Measurements from ENCODE around the gene NTN3.

Gene NTN3

GRCh38 chr16:2447920-2448583 lies 23.0 kb upstream of the NTN3 start:
- DNase-seq (ENCODE audit: low read depth), result peak; percentile 29
- TF ChIP-seq CTCF (conservative IDR thresholded peaks at IDR 0.05; ENCODE audit: low read length), result no peak
- H3K4me3 ChIP-seq (ENCODE audit: low read length), result no peak overlapping the region

GRCh38 chr16:2449118-2449517 lies 22.0 kb upstream of the NTN3 start:
- TF ChIP-seq CTCF (conservative IDR thresholded peaks at IDR 0.05; ENCODE audit: low read length), result no peak

GRCh38 chr16:2450535-2450934 lies 20.6 kb upstream of the NTN3 start:
- no peak for TF ChIP-seq CTCF (conservative IDR thresholded peaks at IDR 0.05; ENCODE audit: low read length)
- no peak overlapping the region for H3K4me3 ChIP-seq (ENCODE audit: low read length)
- DNase-seq (ENCODE audit: low read depth), result no peak

More at GRCh38 chr16:2449118-2449517, 22.0 kb upstream of the NTN3 start:
- no peak overlapping the region for H3K4me3 ChIP-seq (ENCODE audit: low read length)
- DNase-seq (ENCODE audit: low read depth), result no peak

- no peak overlapping the region for H3K4me3 ChIP-seq (ENCODE audit: low read length)
- TF ChIP-seq CTCF (conservative IDR thresholded peaks at IDR 0.05; ENCODE audit: low read length), result no peak
- DNase-seq (ENCODE audit: low read depth), result no peak
These were observed 20.1 kb upstream of the NTN3 start for GRCh38 chr16:2450975-2451381.

GRCh38 chr16:2451851-2452320 lies 19.2 kb upstream of the NTN3 start:
- no peak overlapping the region for H3K4me3 ChIP-seq (ENCODE audit: low read length)
- DNase-seq (ENCODE audit: low read depth), result no peak
- TF ChIP-seq CTCF (conservative IDR thresholded peaks at IDR 0.05; ENCODE audit: low read length), result no peak

- DNase-seq (ENCODE audit: low read depth), result no peak
- TF ChIP-seq CTCF (conservative IDR thresholded peaks at IDR 0.05; ENCODE audit: low read length), result no peak
- H3K4me3 ChIP-seq (ENCODE audit: low read length), result no peak overlapping the region
These were observed 18.4 kb upstream of the NTN3 start for GRCh38 chr16:2452650-2453049.

- no peak for DNase-seq (ENCODE audit: low read depth)
- TF ChIP-seq CTCF (conservative IDR thresholded peaks at IDR 0.05; ENCODE audit: low read length), result no peak
- no peak overlapping the region for H3K4me3 ChIP-seq (ENCODE audit: low read length)
These were observed 15.8 kb upstream of the NTN3 start for GRCh38 chr16:2455081-2455845.
